PC-9 (cell line): ENCODE measurements around the gene SCAMP3.

Experiments
- EZH2 ChIP-seq: fragments of 200-600 bp; sonication (generic); IDR thresholded peaks from 2 replicates; pipeline ENCODE4 v1.8.0; 2017; ENCODE audit warnings: antibody characterized with exemption, low read depth
- TF ChIP-seq, protein P1 (sequence below): fragments of 200-600 bp; sonication (generic); conservative IDR thresholded peaks from 2 replicates; pipeline ENCODE4 v1.6.1; 2017; ENCODE audit warnings: mixed run types, antibody characterized with exemption, mild to moderate bottlenecking, moderate library complexity

DNA sequence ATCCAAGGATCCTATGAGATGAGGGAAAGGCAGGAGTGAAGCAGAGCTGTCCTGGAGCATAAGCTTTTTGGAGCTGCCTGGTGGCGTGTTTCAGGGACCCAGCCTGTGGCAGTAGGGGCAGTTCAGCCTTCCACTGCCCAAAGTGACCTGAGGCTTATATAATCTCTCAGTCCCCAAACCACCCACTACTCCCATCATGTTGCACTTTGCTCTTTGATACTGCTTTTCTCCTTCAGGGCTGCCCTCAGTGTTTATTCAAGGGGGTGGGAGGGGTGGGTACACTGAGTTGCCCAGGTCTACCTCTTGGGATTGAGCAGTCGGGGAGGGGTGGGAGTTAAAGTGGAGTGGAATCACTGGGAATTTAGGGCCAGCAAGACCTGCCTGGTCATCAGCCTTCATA lies 24.4 kb upstream of the SCAMP3 start:
- TF ChIP-seq, protein P1, sequence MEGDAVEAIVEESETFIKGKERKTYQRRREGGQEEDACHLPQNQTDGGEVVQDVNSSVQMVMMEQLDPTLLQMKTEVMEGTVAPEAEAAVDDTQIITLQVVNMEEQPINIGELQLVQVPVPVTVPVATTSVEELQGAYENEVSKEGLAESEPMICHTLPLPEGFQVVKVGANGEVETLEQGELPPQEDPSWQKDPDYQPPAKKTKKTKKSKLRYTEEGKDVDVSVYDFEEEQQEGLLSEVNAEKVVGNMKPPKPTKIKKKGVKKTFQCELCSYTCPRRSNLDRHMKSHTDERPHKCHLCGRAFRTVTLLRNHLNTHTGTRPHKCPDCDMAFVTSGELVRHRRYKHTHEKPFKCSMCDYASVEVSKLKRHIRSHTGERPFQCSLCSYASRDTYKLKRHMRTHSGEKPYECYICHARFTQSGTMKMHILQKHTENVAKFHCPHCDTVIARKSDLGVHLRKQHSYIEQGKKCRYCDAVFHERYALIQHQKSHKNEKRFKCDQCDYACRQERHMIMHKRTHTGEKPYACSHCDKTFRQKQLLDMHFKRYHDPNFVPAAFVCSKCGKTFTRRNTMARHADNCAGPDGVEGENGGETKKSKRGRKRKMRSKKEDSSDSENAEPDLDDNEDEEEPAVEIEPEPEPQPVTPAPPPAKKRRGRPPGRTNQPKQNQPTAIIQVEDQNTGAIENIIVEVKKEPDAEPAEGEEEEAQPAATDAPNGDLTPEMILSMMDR: no peak
- no peak for TF ChIP-seq EZH2
